IPS-18c (cell line): ENCODE measurements around the gene GALNT9.

ENCODE experiments used
- H3K4me3 ChIP-seq: 2 replicates; pipeline ENCODE4 v1.7.0; 2013; ENCODE audit warnings: low read depth, mild to moderate bottlenecking, low read length, moderate library complexity; ENCODE audit not compliant: insufficient read depth
- H3K9me3 ChIP-seq: one replicate; pipeline ENCODE4 v1.6.1; 2013; ENCODE audit warnings: mild to moderate bottlenecking, low read length, moderate library complexity; ENCODE audit not compliant: control insufficient read depth, insufficient read depth

Gene GALNT9

GRCh38 chr12:132322206-132323132, 6.9 kb downstream of the GALNT9 start:
- no peak overlapping the region for H3K4me3 ChIP-seq

GRCh38 chr12:132321321-132322118, 7.9 kb downstream of the GALNT9 start:
- no peak overlapping the region for H3K4me3 ChIP-seq
- H3K9me3 ChIP-seq = no peaks in the 10 kb centered on the region

More at GRCh38 chr12:132322206-132323132, 6.9 kb downstream of the GALNT9 start:
- no peaks in the 10 kb centered on the region for H3K9me3 ChIP-seq

- Histone ChIP-seq H3K4me3 (no peak overlapping the region), H3K9me3 (no peaks in the 10 kb centered on the region)
These were observed 8.6 kb downstream of the GALNT9 start for GRCh38 chr12:132320767-132321211.

GRCh38 chr12:132319991-132320570, 9.3 kb downstream of the GALNT9 start:
- H3K9me3 ChIP-seq = no peaks in the 10 kb centered on the region
- no peak overlapping the region for H3K4me3 ChIP-seq

- Histone ChIP-seq H3K9me3 (no peaks in the 10 kb centered on the region), H3K4me3 (no peak overlapping the region)
These were observed 9.9 kb downstream of the GALNT9 start for GRCh38 chr12:132319359-132319950.

GRCh38 chr12:132318618-132319033, 10.8 kb downstream of the GALNT9 start:
- H3K4me3 ChIP-seq = no peak overlapping the region
- H3K9me3 ChIP-seq = no peaks in the 10 kb centered on the region

- Histone ChIP-seq H3K9me3 (no peaks in the 10 kb centered on the region), H3K4me3 (no peak overlapping the region)
These were observed 11.3 kb downstream of the GALNT9 start for GRCh38 chr12:132318135-132318534.

- H3K9me3 ChIP-seq = no peaks in the 10 kb centered on the region
- H3K4me3 ChIP-seq = no peak overlapping the region
These were observed 12.0 kb downstream of the GALNT9 start for GRCh38 chr12:132317233-132317938.

GRCh38 chr12:132316497-132317232, 12.7 kb downstream of the GALNT9 start:
- no peak overlapping the region for H3K4me3 ChIP-seq
- H3K9me3 ChIP-seq = no peaks in the 10 kb centered on the region

GRCh38 chr12:132315951-132316350, 13.4 kb downstream of the GALNT9 start:
- no peaks in the 10 kb centered on the region for H3K9me3 ChIP-seq

GRCh38 chr12:132315507-132315906, 13.9 kb downstream of the GALNT9 start:
- no peaks in the 10 kb centered on the region for H3K9me3 ChIP-seq

More at GRCh38 chr12:132315951-132316350, 13.4 kb downstream of the GALNT9 start:
- H3K4me3 ChIP-seq = no peak overlapping the region

GRCh38 chr12:132314516-132315233, 14.7 kb downstream of the GALNT9 start:
- Histone ChIP-seq H3K4me3 (no peak overlapping the region), H3K9me3 (no peaks in the 10 kb centered on the region)

More at GRCh38 chr12:132315507-132315906, 13.9 kb downstream of the GALNT9 start:
- no peak overlapping the region for H3K4me3 ChIP-seq

- H3K4me3 ChIP-seq = no peak overlapping the region
- H3K9me3 ChIP-seq = no peaks in the 10 kb centered on the region
These were observed 15.4 kb downstream of the GALNT9 start for GRCh38 chr12:132314035-132314434.

- H3K9me3 ChIP-seq = no peaks in the 10 kb centered on the region
- no peak overlapping the region for H3K4me3 ChIP-seq
These were observed 16.2 kb downstream of the GALNT9 start for GRCh38 chr12:132313182-132313581.

GRCh38 chr12:132312516-132312915, 16.9 kb downstream of the GALNT9 start:
- Histone ChIP-seq H3K4me3 (no peak overlapping the region), H3K9me3 (no peaks in the 10 kb centered on the region)
